GM19328 (cell line): Measurements from ENCODE around the gene PLP2.
A peak's percentile ranks its signal among the peaks of the same experiment; 100 is the strongest.
"Not testable (repeated sequence)": the region's sequence is repeated elsewhere in the genome, so short reads cannot be mapped to it uniquely, and the experiment has no call there.

Source experiments
- ATAC-seq: cut with Tn5 transposase; IDR thresholded peaks from one replicate; pipeline ENCODE4 v1.9.1; 2021; ENCODE audit warnings: mild to moderate bottlenecking, moderate library complexity; ENCODE audit not compliant: unreplicated experiment

PLP2 gene

DNA sequence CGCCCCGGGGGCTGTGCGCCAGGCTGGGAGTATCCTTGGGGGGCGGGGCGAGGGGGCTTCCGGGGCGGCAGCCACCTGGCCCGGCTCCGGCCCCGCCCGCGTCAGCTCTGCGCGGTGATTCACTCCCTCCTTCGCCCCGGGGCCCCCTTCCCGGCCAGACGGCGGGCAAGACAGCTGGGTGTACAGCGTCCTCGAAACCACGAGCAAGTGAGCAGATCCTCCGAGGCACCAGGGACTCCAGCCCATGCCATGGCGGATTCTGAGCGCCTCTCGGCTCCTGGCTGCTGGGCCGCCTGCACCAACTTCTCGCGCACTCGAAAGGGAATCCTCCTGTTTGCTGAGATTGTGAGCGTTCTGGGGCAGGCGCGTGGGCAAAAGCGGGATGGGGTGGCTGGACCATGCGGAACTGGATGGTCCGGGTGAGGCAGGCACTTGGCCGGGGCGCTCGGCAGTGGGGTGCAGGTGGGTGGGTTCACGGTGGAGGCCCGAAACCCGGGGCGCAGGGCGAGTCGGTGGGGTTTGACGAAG, at the start of gene PLP2:
PLP2 (plus strand) TSS at position 147 of the 528 bp plus-strand sequence; CDS start at position 250, 103 bp downstream.
- ATAC-seq: peak; percentile 18

GRCh38 chrX:49122499-49122898, 49.2 kb upstream of the PLP2 start:
- ATAC-seq: no peak

GRCh38 chrX:49127742-49128258, 43.9 kb upstream of the PLP2 start:
- not testable (repeated sequence) for ATAC-seq

DNA sequence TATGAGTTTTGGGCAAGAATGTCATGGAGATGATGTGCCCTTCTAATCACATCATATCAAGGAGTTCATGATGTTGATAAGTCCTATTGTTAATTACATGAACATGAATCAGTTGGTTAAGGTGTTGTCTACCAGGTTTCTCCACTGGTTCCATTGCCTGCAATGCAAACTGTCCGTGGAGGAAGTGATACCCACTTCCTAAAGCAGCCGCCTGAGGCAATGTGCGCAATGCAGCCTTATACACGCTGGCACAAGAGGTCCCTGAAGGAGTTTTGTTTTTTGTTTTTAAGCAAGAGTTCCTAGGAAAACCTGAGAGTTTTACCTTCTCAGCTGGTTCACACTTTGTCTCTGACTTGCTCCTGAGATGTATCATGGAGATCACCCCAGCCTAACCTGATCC, 42.3 kb upstream of the PLP2 start:
- ATAC-seq: no peak

- ATAC-seq: not testable (repeated sequence)
Observed at GRCh38 chrX:49132275-49132674, 39.4 kb upstream of the PLP2 start.

DNA sequence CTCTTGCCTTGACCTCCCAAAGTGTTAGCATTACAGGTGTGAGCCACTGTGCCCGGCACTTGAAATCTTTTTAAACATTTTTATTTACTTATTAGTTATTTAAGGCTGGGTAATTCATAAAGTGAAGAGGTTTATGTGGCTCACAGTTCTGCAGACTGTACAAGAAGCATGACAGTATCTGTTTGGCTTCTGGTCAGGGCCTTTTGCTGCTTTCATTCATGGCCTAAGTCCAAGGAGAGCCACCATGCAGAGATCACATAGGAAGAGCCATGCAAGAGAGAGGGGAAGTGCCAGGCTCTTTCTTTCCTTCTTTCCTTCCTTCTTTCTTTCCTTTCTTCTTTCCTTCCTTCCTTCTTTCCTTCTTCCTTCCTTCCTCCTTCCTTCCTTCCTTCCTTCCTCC, 37.9 kb upstream of the PLP2 start:
- ATAC-seq: no peak

DNA sequence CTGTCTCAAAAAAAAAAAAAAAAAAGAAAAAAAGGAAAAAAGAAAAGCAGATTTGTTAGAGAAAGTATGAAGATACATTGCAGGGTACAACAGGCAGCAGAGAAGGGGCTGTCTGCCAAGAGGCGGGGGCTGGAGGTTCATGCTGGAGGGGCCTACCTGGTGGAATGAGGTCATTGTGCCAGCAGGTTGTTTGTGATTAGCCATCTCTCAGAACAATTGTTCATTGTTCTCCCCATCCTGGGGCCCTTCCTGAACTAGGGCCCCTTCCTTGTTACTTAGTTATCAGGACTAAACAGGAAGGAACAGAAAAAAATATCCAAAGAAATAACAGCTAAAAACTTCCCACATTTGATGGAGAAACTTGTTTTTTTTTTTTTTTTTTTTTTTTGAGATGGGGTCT, 34.2 kb upstream of the PLP2 start:
- ATAC-seq: no peak

GRCh38 chrX:49139713-49140112, 32.0 kb upstream of the PLP2 start:
- ATAC-seq: no peak

DNA sequence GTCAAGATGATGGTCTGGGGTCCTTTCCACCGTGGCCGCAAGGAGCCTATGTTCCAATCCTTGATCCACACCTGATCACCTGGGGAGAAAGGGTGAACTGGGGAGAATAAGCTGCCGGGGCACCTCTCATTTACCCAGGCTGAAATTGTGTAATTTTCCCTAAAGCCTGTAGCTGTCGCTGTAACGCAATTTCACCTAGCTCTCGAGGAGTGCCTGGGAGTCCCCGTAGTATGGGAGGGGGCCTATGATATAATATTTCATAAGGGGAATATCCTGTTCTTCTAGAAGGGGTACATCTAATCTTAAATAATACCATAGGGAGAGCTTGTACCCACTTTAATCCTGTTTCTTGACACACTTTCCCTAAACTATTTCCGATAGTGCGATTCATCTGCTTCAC, 29.4 kb upstream of the PLP2 start:
- ATAC-seq: not testable (repeated sequence)

GRCh38 chrX:49143154-49143553, 28.5 kb upstream of the PLP2 start:
- not testable (repeated sequence) for ATAC-seq

- ATAC-seq: no peak
Observed at GRCh38 chrX:49147282-49147681, 24.4 kb upstream of the PLP2 start.

DNA sequence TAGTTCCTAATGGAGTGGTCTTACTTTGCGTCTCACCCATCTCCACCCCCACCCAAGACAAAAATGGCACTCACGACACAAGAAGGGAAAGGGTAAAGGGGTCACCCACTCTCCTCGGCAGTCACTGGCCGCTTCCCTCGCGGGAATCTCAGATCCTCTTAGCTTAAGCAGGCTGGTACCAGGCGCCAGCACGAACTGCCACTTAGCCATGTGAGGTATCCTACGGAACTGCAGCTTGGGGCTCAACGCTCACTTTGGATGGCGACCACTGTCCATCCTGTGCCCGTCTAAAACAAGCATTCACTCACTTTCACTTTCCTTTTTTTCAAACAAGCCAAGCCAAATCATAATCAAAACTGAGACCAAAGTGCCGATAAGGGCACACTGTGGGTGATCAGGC, 23.8 kb upstream of the PLP2 start:
- no peak for ATAC-seq

DNA sequence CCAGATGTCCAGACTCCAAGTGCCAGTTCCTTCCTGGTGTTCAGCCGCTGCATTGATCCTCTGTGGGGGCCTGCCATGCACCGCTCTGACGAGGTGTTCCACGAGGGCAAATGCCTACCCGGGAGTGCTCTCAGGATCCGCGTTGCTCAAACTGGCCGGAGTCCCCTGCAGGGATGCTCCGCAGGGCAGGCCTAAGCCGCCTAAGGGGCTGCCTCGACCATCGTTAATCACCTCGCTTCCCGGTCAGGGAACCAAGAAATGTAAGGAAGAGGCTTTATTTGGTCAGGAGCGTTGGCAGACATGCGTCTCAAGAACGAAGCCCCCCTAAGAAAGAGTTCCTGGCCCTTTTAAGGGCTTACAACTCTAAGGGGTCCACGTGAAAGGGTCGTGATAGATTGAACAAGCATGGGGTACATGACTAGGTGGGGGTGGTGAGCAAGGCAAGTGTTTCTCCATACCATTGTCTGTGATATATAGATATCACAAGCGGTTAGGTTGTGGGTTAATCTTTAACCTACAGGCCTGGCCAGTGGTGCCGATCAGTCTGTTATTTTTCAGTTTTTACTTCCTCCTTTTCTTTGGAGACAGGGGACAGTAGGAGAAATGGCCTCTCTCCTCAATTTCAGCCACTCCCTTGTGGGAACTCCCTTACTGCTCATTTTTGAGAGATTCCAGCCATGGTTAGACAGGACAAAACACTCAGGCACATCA, 23.2 kb upstream of the PLP2 start:
- ATAC-seq: not testable (repeated sequence)

DNA sequence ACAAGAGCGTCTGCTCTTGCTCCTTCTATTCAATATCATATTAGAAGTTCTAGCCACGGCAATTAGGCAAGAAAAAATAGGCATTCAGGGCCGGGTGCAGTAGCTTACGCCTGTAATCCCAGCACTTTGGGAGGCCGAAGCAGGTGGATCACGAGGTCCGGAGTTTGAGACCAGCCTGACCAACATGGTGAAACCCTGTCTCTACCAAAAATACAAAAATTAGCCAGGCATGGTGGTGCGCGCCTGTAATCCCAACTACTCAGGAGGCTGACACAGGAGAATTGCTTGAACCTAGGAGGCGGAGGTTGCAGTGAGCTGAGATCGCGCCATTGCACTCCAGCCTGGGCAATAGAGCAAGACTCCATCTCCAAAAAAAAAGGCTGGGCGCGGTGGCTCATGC, 22.4 kb upstream of the PLP2 start:
- not testable (repeated sequence) for ATAC-seq

DNA sequence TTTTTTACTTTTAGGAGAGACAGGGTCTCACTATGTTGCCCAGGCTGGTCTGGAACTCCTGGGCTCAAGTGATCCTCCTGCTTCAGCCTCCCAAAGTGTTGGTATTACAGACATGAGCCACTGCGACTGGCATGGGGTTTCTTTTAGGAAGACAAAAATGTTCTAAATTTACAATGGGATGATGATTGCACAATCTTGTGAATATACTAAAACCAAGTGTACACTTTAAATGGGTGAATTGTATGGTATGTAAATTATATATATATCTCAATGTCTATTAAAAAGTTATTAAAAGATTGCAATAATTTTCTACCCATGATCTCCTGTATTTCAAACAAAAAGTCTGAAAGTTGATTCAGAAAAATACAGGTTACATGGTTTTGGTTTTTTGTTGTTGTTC, 18.2 kb upstream of the PLP2 start:
- no peak for ATAC-seq

- no peak for ATAC-seq
Observed at GRCh38 chrX:49155243-49155899, 16.3 kb upstream of the PLP2 start.

DNA sequence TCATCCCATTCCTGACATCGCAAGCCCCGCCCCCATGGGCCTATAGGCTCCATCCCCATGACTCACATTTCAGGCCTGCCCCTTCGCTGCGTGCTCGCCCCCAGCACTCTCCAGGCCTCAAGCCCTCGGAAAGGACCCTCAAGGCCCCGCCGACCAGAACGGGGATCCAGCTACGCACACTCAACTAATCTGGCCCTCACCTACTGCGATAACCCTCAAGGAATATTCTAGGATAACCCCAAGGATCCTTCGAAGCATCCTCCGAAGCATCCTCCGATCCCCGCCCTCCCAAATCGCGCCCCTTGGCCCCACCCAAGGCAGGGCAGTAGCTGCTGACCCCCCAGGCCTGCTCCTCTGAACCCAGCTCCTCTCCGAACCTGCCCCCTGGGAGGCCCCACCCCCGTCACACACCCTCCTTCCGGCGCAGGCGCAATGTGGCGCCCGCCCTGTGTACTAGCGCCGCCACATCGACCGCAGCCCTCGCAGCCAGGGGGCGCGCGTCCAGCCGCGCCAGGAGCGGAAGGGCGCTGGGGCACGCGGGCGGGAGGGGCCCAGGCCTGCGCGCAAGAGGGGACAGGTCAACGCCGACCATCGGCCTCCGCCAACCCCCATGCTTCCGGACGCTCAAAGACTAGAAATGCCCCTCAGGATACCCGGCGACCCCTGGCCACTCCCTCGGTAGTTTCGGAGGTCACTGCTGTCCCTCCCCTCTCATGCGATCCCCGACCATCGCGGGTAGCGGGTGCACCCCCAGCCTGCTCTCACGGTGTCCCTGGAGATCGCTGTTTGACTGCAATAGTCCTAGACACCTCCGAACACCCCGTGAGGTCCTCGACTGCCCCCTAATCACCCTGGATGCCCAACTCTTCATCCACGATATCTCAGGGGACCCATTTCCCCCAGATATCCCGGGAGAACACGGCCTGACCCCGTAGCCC, 15.5 kb upstream of the PLP2 start:
- ATAC-seq: peak; percentile 70

DNA sequence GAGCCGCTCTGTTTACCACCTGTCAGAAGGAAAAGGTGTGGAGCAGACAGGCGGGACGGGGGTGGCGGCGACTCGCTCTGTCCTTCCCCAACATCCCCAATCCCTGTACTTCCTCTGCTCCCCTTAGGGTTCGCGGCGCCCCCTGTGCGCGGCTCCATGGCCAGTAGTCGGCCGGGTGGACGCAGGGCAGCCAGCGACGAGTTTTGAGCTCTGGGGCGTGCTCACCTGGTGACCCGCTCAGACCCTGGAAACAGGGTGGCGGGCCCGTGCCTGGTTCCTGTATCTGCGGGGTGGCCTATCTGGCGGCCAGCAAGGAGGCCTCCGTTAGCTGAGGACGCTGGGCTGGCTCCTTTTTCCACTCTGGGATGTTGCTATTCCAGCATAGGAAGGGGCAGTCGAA, 14.5 kb upstream of the PLP2 start:
- no peak for ATAC-seq

DNA sequence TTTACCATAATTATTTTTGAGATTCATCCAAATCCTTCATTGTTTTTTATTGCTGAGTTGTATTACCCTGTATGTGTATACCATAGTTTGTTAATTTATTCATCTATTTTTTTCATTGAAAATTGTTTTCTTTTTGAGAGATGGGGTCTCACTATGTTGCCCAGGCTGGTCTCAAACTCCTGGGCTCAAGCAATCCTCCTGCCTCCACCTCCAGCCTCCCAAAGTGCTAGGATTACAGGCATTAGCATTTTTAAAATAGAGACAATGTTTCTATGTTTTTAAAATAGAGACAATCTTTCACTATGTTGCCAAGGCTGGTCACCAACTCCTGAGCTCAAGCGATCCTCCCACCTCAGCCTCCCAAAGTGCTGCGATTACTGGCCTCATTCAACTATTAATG, 10.8 kb upstream of the PLP2 start:
- ATAC-seq: no peak

GRCh38 chrX:49161632-49162031, 10.1 kb upstream of the PLP2 start:
- ATAC-seq: no peak

- ATAC-seq: no peak
Observed at GRCh38 chrX:49162620-49163019, 9.1 kb upstream of the PLP2 start, which contains the start of gene MAGIX. Gene MAGIX (plus strand): TSS chrX:49162758. CDS start chrX:49162890, 132 bp downstream.
